ENCODE data around the gene MT1E. TPM values are rescaled to one million over a fixed set of nuclear protein-coding genes. Genes with fewer than 3 reads are reported as not detected.

The MT1E gene
- total and polyA plus RNA-seq, 2 of the 13 experiments (the other 11 are each of a cell fraction or from before 2014, with no cell fraction given), result 110 to 1,072 TPM

- TF ChIP-seq GLMP (CRISPR knock-in tag; IDR thresholded peaks at IDR 0.05; ENCODE audit: borderline replicate concordance) (no peak), RCOR2 (CRISPR knock-in tag; IDR thresholded peaks at IDR 0.05) (no peak), ZNF317 (CRISPR knock-in tag; IDR thresholded peaks at IDR 0.05) (no peak), ARNT2 (CRISPR knock-in tag; IDR thresholded peaks at IDR 0.05; ENCODE audit: low read depth) (no peak), USF2 (IDR thresholded peaks at IDR 0.05; ENCODE audit: low read depth, low read length) (no peak), USF2 (CRISPR knock-in tag; IDR thresholded peaks at IDR 0.05; ENCODE audit: borderline replicate concordance) (no peak), ZMYM3 (CRISPR knock-in tag; IDR thresholded peaks at IDR 0.05) (0 out of 2 replicates have a peak, but pooled peaks have one; percentile 16), POLR2A (IDR thresholded peaks at IDR 0.05; ENCODE audit: insufficient read depth in 1 of 2, low read depth in 2 of 2, low read length in 2 of 2) (peak; percentile 89 to 90), TBP (CRISPR knock-in tag; IDR thresholded peaks at IDR 0.05) (no peak), CEBPZ (IDR thresholded peaks at IDR 0.05; ENCODE audit: low read length) (no peak), CTCF (CRISPR knock-in tag; IDR thresholded peaks at IDR 0.05) (peak; percentile 65), SRY (CRISPR knock-in tag; IDR thresholded peaks at IDR 0.05) (0 out of 2 replicates have a peak, but pooled peaks have one; percentile 25), ATF2 (CRISPR knock-in tag; IDR thresholded peaks at IDR 0.05) (no peak), CSRNP2 (CRISPR knock-in tag; conservative IDR thresholded peaks at IDR 0.05; ENCODE audit: low read depth) (no peak), PHB2 (IDR thresholded peaks at IDR 0.05; ENCODE audit: partially characterized antibody) (no peak), ZNF460 (CRISPR knock-in tag; IDR thresholded peaks at IDR 0.05; ENCODE audit: borderline replicate concordance) (no peak), HCFC1 (IDR thresholded peaks at IDR 0.05; ENCODE audit: low read depth, low read length) (no peak)
Observed at GRCh38 chr16:56667581-56668571, 42.3 kb downstream of the MT1E start, which contains the start of gene MT1G (continued).

Measured in HepG2 (cell line).